HepG2 (cell line): Measurements from ENCODE around the gene FGD4. TPM values are rescaled to one million over a fixed set of nuclear protein-coding genes. Genes with fewer than 3 reads are reported as not detected.

Experiments used
- CENPBD1 ChIP-seq: sonication (generic); formaldehyde crosslinking; IDR thresholded peaks from 2 replicates; pipeline ENCODE4 v1.8.0; 2022; ENCODE audit warnings: missing genetic modification reagents, low read depth, mild to moderate bottlenecking, borderline replicate concordance
- HDAC1 ChIP-seq: sonication (generic); formaldehyde crosslinking; IDR thresholded peaks from 2 replicates; pipeline ENCODE4 v1.5.1; 2020; ENCODE audit warnings: mild to moderate bottlenecking, missing genetic modification reagents
- HOXA3 ChIP-seq: sonication (generic); formaldehyde crosslinking; IDR thresholded peaks from 2 replicates; pipeline ENCODE4 v1.5.0; 2020; ENCODE audit warnings: missing genetic modification reagents
- JUND ChIP-seq: sonication (generic); formaldehyde crosslinking; IDR thresholded peaks from 2 replicates; pipeline ENCODE4 v1.8.0; 2022; ENCODE audit warnings: mild to moderate bottlenecking, missing genetic modification reagents
- RXRB ChIP-seq: IDR thresholded peaks from 2 replicates; pipeline ENCODE4 v1.6.1; 2016; ENCODE audit warnings: borderline replicate concordance, missing genetic modification reagents, missing compliant biosample characterization
- SMARCC2 ChIP-seq: fragments of 450-650 bp; IDR thresholded peaks from 2 replicates; pipeline ENCODE4 v1.6.1; 2017; ENCODE audit warnings: antibody characterized with exemption, mild to moderate bottlenecking
- ZBTB40 ChIP-seq, 2 experiments: fragments of 450-650 bp in 1 of 2; sonication (generic) in 1 of 2; formaldehyde crosslinking in 1 of 2; IDR thresholded peaks; 2 replicates each; pipeline versions ENCODE4 v1.6.1 to v1.8.0; 2016 to 2022; ENCODE audit warnings: antibody characterized with exemption in 1 of 2, mild to moderate bottlenecking in 1 of 2, missing genetic modification reagents in 1 of 2
- ZNF180 ChIP-seq: sonication (generic); formaldehyde crosslinking; IDR thresholded peaks from 2 replicates; pipeline ENCODE4 v1.4.0; 2020; ENCODE audit warnings: low read depth, missing genetic modification reagents, borderline replicate concordance
- ZNF512B ChIP-seq: sonication (generic); formaldehyde crosslinking; IDR thresholded peaks from 2 replicates; pipeline ENCODE4 v1.5.1; 2020; ENCODE audit warnings: missing genetic modification reagents, mild to moderate bottlenecking, borderline replicate concordance
- polyA plus RNA-seq, 8 experiments: library from polyadenylated mRNA; depleted of rRNA in 3 of 8; stranded (reverse) in 7 of 8; unstranded in 1 of 8; fragments of >200 nt; fragmentation: Illumina TruSeq in 4 of 8; extraction: Trizol in 4 of 8; gene quantifications; 2 replicates each; pipeline versions ENCODE4 v1.2.1 to v1.2.3, GENCODE V29; 2011 to 2016; ENCODE audit warnings: low read depth in 4 of 8, missing spikeins in 1 of 8, mixed read lengths in 1 of 8; ENCODE audit not compliant: insufficient read depth in 1 of 8
- total RNA-seq, 5 experiments: library from RNA; depleted of rRNA; stranded (reverse); fragments of >200 nt; fragmentation: Illumina TruSeq; extraction: Trizol; gene quantifications; 2 replicates each; pipeline ENCODE4 v1.2.3, GENCODE V29; 2016; ENCODE audit warnings: low read depth in 1 of 5
- TF ChIP-seq, protein P1 (sequence below): sonication (generic); formaldehyde crosslinking; IDR thresholded peaks from 2 replicates; pipeline ENCODE4 v1.4.0; 2020; ENCODE audit warnings: missing genetic modification reagents

Gene FGD4
- total and polyA plus RNA-seq, 2 of the 13 experiments (the other 11 are each of a cell fraction or from before 2014, with no cell fraction given), result 4.6 to 6.6 TPM

- TF ChIP-seq CENPBD1 (no peak), ZNF512B (CRISPR knock-in tag) (no peak), ZBTB40 (IDR thresholded peaks at IDR 0.05) (no peak), ZBTB40 (CRISPR knock-in tag; IDR thresholded peaks at IDR 0.05) (no peak), ZNF180 (CRISPR knock-in tag) (no peak), RXRB (CRISPR knock-in tag) (peak; percentile 26; the same call in 1 of the 2 replicates), HDAC1 (CRISPR knock-in tag) (0 out of 2 replicates have a peak, but pooled peaks have one; percentile 17), JUND (peak; percentile 71; the same call in 1 of the 2 replicates), HOXA3 (CRISPR knock-in tag) (no peak), SMARCC2 (0 out of 2 replicates have a peak, but pooled peaks have one; percentile 36)
- TF ChIP-seq, protein P1, sequence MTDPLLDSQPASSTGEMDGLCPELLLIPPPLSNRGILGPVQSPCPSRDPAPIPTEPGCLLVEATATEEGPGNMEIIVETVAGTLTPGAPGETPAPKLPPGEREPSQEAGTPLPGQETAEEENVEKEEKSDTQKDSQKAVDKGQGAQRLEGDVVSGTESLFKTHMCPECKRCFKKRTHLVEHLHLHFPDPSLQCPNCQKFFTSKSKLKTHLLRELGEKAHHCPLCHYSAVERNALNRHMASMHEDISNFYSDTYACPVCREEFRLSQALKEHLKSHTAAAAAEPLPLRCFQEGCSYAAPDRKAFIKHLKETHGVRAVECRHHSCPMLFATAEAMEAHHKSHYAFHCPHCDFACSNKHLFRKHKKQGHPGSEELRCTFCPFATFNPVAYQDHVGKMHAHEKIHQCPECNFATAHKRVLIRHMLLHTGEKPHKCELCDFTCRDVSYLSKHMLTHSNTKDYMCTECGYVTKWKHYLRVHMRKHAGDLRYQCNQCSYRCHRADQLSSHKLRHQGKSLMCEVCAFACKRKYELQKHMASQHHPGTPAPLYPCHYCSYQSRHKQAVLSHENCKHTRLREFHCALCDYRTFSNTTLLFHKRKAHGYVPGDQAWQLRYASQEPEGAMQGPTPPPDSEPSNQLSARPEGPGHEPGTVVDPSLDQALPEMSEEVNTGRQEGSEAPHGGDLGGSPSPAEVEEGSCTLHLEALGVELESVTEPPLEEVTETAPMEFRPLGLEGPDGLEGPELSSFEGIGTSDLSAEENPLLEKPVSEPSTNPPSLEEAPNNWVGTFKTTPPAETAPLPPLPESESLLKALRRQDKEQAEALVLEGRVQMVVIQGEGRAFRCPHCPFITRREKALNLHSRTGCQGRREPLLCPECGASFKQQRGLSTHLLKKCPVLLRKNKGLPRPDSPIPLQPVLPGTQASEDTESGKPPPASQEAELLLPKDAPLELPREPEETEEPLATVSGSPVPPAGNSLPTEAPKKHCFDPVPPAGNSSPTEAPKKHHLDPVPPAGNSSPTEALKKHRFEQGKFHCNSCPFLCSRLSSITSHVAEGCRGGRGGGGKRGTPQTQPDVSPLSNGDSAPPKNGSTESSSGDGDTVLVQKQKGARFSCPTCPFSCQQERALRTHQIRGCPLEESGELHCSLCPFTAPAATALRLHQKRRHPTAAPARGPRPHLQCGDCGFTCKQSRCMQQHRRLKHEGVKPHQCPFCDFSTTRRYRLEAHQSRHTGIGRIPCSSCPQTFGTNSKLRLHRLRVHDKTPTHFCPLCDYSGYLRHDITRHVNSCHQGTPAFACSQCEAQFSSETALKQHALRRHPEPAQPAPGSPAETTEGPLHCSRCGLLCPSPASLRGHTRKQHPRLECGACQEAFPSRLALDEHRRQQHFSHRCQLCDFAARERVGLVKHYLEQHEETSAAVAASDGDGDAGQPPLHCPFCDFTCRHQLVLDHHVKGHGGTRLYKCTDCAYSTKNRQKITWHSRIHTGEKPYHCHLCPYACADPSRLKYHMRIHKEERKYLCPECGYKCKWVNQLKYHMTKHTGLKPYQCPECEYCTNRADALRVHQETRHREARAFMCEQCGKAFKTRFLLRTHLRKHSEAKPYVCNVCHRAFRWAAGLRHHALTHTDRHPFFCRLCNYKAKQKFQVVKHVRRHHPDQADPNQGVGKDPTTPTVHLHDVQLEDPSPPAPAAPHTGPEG (CRISPR knock-in tag), result no peak
Measured at GRCh38 chr12:32444895-32445294, 45.5 kb downstream of the FGD4 start (continued).
